Stimulated activated CD8-positive, alpha-beta memory T cell treated with anti-CD3 and anti-CD28 coated beads, Interleukin-7, amount 100 ng/mL, for 24 hours (primary cell): Measurements from ENCODE around the gene PML.

ENCODE experiments used
- DNase-seq: peaks from one replicate; pipeline ENCODE4 v3.0.0-alpha.2; 2020; ENCODE audit warnings: low read depth

The PML gene

GRCh38 chr15:73994413-73994883 lies at the start of gene PML:
PML (plus strand) TSS chr15:73994716; CDS start chr15:73994813, 97 bp downstream.
- DNase-seq, result peak; percentile 88

GRCh38 chr15:73945130-73945508 lies 49.4 kb upstream of the PML start:
- DNase-seq, result no peak

GRCh38 chr15:73946046-73946721 lies 48.3 kb upstream of the PML start:
- DNase-seq, result no peak

GRCh38 chr15:73946795-73947370 lies 47.6 kb upstream of the PML start:
- no peak for DNase-seq

GRCh38 chr15:73947651-73948050 lies 46.9 kb upstream of the PML start:
- DNase-seq, result no peak

- no peak for DNase-seq
These were observed 46.1 kb upstream of the PML start for GRCh38 chr15:73948396-73948795.

GRCh38 chr15:73948982-73949381 lies 45.5 kb upstream of the PML start:
- DNase-seq, result no peak

GRCh38 chr15:73949496-73949895 lies 45.0 kb upstream of the PML start:
- no peak for DNase-seq

- no peak for DNase-seq
These were observed 44.1 kb upstream of the PML start for GRCh38 chr15:73950479-73950830.

- peak; percentile 39 for DNase-seq
These were observed 43.5 kb upstream of the PML start for GRCh38 chr15:73950831-73951561.

- DNase-seq, result no peak
These were observed 42.9 kb upstream of the PML start for GRCh38 chr15:73951601-73952000.

- DNase-seq, result no peak
These were observed 42.2 kb upstream of the PML start for GRCh38 chr15:73952171-73952912.

GRCh38 chr15:73952913-73953750 lies 41.4 kb upstream of the PML start:
- DNase-seq, result no peak

GRCh38 chr15:73954188-73955145 lies 40.0 kb upstream of the PML start:
- DNase-seq, result no peak

- DNase-seq, result no peak
These were observed 39.2 kb upstream of the PML start for GRCh38 chr15:73955326-73955725.

- no peak for DNase-seq
These were observed 38.4 kb upstream of the PML start for GRCh38 chr15:73955861-73956742.

- DNase-seq, result no peak
These were observed 37.8 kb upstream of the PML start for GRCh38 chr15:73956743-73957135.

- no peak for DNase-seq
These were observed 37.2 kb upstream of the PML start for GRCh38 chr15:73957276-73957675.

GRCh38 chr15:73957785-73958184 lies 36.7 kb upstream of the PML start:
- no peak for DNase-seq
